Measurements from ENCODE around the gene SGIP1.
"Not testable (repeated sequence)": the region's sequence is repeated elsewhere in the genome, so short reads cannot be mapped to it uniquely, and the experiment has no call there.

GRCh38 chr1:66592106-66592507 is 58.2 kb downstream of the SGIP1 start:
- not testable (repeated sequence) for TF ChIP-seq EP300 (IDR thresholded peaks at IDR 0.05)
- TF ChIP-seq, protein P1, sequence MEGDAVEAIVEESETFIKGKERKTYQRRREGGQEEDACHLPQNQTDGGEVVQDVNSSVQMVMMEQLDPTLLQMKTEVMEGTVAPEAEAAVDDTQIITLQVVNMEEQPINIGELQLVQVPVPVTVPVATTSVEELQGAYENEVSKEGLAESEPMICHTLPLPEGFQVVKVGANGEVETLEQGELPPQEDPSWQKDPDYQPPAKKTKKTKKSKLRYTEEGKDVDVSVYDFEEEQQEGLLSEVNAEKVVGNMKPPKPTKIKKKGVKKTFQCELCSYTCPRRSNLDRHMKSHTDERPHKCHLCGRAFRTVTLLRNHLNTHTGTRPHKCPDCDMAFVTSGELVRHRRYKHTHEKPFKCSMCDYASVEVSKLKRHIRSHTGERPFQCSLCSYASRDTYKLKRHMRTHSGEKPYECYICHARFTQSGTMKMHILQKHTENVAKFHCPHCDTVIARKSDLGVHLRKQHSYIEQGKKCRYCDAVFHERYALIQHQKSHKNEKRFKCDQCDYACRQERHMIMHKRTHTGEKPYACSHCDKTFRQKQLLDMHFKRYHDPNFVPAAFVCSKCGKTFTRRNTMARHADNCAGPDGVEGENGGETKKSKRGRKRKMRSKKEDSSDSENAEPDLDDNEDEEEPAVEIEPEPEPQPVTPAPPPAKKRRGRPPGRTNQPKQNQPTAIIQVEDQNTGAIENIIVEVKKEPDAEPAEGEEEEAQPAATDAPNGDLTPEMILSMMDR (IDR thresholded peaks at IDR 0.05): not testable (repeated sequence)
